Neural cell (in vitro differentiated cells): ENCODE results near the gene POMT2. TPM values are rescaled to one million over a fixed set of nuclear protein-coding genes. Genes with fewer than 3 reads are reported as not detected.

Experiments
- H2AFZ ChIP-seq: fragments of 200-600, 300-800 bp; sonication (generic), shearing (Covaris generic); 2 replicates; pipeline ENCODE4 v1.6.0; 2014; ENCODE audit warnings: low read depth, mild to moderate bottlenecking, antibody characterized with exemption, low read length, moderate library complexity
- H3F3A ChIP-seq: fragments of 200-600 bp; shearing (Covaris generic); 2 replicates; pipeline ENCODE4 v1.6.1; 2016; ENCODE audit warnings: mild to moderate bottlenecking, moderate library complexity, mixed read lengths, antibody characterized with exemption, low read length; ENCODE audit not compliant: insufficient read depth, poor library complexity, severe bottlenecking
- H3K27ac ChIP-seq: fragments of 200-600, 300-800 bp; sonication (generic), shearing (Covaris generic); 2 replicates; pipeline ENCODE4 v1.5.1; 2014; ENCODE audit warnings: mild to moderate bottlenecking, low read length, moderate library complexity
- H3K27me3 ChIP-seq: fragments of 300-800, 200-600 bp; sonication (generic), shearing (Covaris generic); 2 replicates; pipeline ENCODE4 v1.6.0; 2014; ENCODE audit warnings: mild to moderate bottlenecking, low read depth, low read length, moderate library complexity; ENCODE audit not compliant: insufficient read depth
- H3K36me3 ChIP-seq: fragments of 300-800, 200-600 bp; sonication (generic), shearing (Covaris generic); 2 replicates; pipeline ENCODE4 v1.5.1; 2014; ENCODE audit warnings: mild to moderate bottlenecking, antibody characterized with exemption, low read length, moderate library complexity; ENCODE audit not compliant: insufficient read depth
- H3K4me2 ChIP-seq: fragments of 300-800, 200-600 bp; sonication (generic), shearing (Covaris generic); 2 replicates; pipeline ENCODE4 v1.6.0; 2014; ENCODE audit warnings: mild to moderate bottlenecking, low read length
- H3K4me3 ChIP-seq: fragments of 300-800, 200-600 bp; sonication (generic), shearing (Covaris generic); 2 replicates; pipeline ENCODE4 v1.5.1; 2014; ENCODE audit warnings: mild to moderate bottlenecking, low read length, moderate library complexity
- H3K79me2 ChIP-seq: fragments of 200-600 bp; shearing (Covaris generic); replicated peaks from 2 replicates; pipeline ENCODE4 v1.6.0; 2014; ENCODE audit warnings: mild to moderate bottlenecking, low read length, moderate library complexity; ENCODE audit not compliant: insufficient read depth
- H3K9ac ChIP-seq: fragments of 300-800, 200-600 bp; sonication (generic), shearing (Covaris generic); 2 replicates; pipeline ENCODE4 v1.6.1; 2016; ENCODE audit warnings: mild to moderate bottlenecking, low read length, mixed read lengths
- H3K9me2 ChIP-seq: fragments of 200-600 bp; shearing (Covaris generic); 2 replicates; pipeline ENCODE4 v1.6.1; 2016; ENCODE audit warnings: mild to moderate bottlenecking, low read length, mixed read lengths; ENCODE audit not compliant: insufficient read depth
- H3K9me3 ChIP-seq: fragments of 200-600, 300-800 bp; sonication (generic), shearing (Covaris generic); 2 replicates; pipeline ENCODE4 v1.6.1; 2016; ENCODE audit warnings: mild to moderate bottlenecking, mixed run types, low read length, moderate library complexity, mixed read lengths
- H4K20me1 ChIP-seq: fragments of 200-600 bp; shearing (Covaris generic); 2 replicates; pipeline ENCODE4 v1.6.1; 2016; ENCODE audit warnings: mild to moderate bottlenecking, mixed run types; ENCODE audit not compliant: insufficient read depth
- EP300 ChIP-seq: fragments of 450-650 bp; conservative IDR thresholded peaks from 2 replicates; pipeline ENCODE4 v1.6.1; 2014; ENCODE audit warnings: antibody characterized with exemption, mild to moderate bottlenecking, moderate library complexity; ENCODE audit not compliant: poor library complexity, severe bottlenecking
- EZH2 ChIP-seq: fragments of 200-600, 300-800 bp; shearing (Covaris generic), sonication (generic); IDR thresholded peaks from 2 replicates; pipeline ENCODE4 v1.6.1; 2014; ENCODE audit warnings: antibody characterized with exemption, low read length, borderline replicate concordance, mild to moderate bottlenecking; ENCODE audit not compliant: insufficient read depth, poor library complexity, severe bottlenecking
- MXI1 ChIP-seq: fragments of 450-650 bp; conservative IDR thresholded peaks from 2 replicates; pipeline ENCODE4 v1.6.1; 2014; ENCODE audit warnings: antibody characterized with exemption, mild to moderate bottlenecking; ENCODE audit not compliant: poor library complexity, severe bottlenecking
- POLR2AphosphoS5 ChIP-seq: IDR thresholded peaks from 2 replicates; pipeline ENCODE4 v1.6.1; 2012
- RAD21 ChIP-seq: fragments of 450-650 bp; conservative IDR thresholded peaks from 2 replicates; pipeline ENCODE4 v1.6.1; 2014; ENCODE audit warnings: antibody characterized with exemption, mild to moderate bottlenecking, moderate library complexity
- SMC3 ChIP-seq: fragments of 450-650 bp; conservative IDR thresholded peaks from 2 replicates; pipeline ENCODE4 v1.6.1; 2014; ENCODE audit warnings: antibody characterized with exemption, mild to moderate bottlenecking, moderate library complexity; ENCODE audit not compliant: poor library complexity
- TAF1 ChIP-seq: IDR thresholded peaks from 2 replicates; pipeline ENCODE4 v1.6.1; 2012; ENCODE audit warnings: low read depth
- polyA plus RNA-seq: library from polyadenylated mRNA; depleted of rRNA; stranded (reverse); fragments of >200 nt; gene quantifications from 2 replicates; pipeline ENCODE4 v1.2.3, GENCODE V29; 2014
- TF ChIP-seq, protein P1 (sequence below): IDR thresholded peaks from 2 replicates; pipeline ENCODE4 v1.6.1; 2012; ENCODE audit warnings: borderline replicate concordance
- TF ChIP-seq, protein P2 (sequence below): fragments of 450-650 bp; IDR thresholded peaks from 2 replicates; pipeline ENCODE4 v1.5.1; 2014; ENCODE audit warnings: antibody characterized with exemption, mild to moderate bottlenecking, moderate library complexity; ENCODE audit not compliant: poor library complexity, severe bottlenecking

The POMT2 gene
- polyA plus RNA-seq, 1 donor from 2014 or later, result 9.6 TPM

DNA sequence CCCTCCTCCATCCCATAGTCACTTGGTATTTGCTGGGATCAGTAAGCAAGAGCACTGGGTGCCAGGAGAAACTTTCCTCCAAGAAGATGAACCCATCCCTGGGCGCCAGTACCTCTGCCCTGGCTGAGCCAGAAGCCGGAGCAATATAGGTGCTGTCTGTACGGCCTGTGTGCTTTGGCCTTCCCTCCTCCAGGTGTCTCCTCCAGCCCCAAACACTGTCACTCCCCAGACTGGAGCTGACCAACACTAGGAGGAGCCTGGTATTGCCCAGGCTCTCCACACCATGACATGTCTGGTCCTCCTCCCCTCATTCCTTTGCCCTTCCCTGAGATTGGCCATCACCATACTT, 5.0 kb upstream of the POMT2 start:
- no peak for TF ChIP-seq MXI1
- TF ChIP-seq TAF1, result no peak
- TF ChIP-seq, protein P1, sequence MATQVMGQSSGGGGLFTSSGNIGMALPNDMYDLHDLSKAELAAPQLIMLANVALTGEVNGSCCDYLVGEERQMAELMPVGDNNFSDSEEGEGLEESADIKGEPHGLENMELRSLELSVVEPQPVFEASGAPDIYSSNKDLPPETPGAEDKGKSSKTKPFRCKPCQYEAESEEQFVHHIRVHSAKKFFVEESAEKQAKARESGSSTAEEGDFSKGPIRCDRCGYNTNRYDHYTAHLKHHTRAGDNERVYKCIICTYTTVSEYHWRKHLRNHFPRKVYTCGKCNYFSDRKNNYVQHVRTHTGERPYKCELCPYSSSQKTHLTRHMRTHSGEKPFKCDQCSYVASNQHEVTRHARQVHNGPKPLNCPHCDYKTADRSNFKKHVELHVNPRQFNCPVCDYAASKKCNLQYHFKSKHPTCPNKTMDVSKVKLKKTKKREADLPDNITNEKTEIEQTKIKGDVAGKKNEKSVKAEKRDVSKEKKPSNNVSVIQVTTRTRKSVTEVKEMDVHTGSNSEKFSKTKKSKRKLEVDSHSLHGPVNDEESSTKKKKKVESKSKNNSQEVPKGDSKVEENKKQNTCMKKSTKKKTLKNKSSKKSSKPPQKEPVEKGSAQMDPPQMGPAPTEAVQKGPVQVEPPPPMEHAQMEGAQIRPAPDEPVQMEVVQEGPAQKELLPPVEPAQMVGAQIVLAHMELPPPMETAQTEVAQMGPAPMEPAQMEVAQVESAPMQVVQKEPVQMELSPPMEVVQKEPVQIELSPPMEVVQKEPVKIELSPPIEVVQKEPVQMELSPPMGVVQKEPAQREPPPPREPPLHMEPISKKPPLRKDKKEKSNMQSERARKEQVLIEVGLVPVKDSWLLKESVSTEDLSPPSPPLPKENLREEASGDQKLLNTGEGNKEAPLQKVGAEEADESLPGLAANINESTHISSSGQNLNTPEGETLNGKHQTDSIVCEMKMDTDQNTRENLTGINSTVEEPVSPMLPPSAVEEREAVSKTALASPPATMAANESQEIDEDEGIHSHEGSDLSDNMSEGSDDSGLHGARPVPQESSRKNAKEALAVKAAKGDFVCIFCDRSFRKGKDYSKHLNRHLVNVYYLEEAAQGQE, result no peak
- TF ChIP-seq SMC3, result no peak
- TF ChIP-seq EZH2, result no peak
- TF ChIP-seq POLR2AphosphoS5, result no peak
- TF ChIP-seq EP300, result no peak
- TF ChIP-seq, protein P2, sequence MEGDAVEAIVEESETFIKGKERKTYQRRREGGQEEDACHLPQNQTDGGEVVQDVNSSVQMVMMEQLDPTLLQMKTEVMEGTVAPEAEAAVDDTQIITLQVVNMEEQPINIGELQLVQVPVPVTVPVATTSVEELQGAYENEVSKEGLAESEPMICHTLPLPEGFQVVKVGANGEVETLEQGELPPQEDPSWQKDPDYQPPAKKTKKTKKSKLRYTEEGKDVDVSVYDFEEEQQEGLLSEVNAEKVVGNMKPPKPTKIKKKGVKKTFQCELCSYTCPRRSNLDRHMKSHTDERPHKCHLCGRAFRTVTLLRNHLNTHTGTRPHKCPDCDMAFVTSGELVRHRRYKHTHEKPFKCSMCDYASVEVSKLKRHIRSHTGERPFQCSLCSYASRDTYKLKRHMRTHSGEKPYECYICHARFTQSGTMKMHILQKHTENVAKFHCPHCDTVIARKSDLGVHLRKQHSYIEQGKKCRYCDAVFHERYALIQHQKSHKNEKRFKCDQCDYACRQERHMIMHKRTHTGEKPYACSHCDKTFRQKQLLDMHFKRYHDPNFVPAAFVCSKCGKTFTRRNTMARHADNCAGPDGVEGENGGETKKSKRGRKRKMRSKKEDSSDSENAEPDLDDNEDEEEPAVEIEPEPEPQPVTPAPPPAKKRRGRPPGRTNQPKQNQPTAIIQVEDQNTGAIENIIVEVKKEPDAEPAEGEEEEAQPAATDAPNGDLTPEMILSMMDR, result no peak
- TF ChIP-seq RAD21, result no peak
- Histone ChIP-seq H3K79me2 (no peaks in the 10 kb centered on the region), H3K27me3 (no peaks in the 10 kb centered on the region), H3K9ac (no peak overlapping the region), H3K9me3 (no peaks in the 10 kb centered on the region), H2AFZ (no peak overlapping the region), H3K4me2 (no peak overlapping the region), H3K27ac (no peak overlapping the region), H3F3A (no peaks in the 10 kb centered on the region), H4K20me1 (no peaks in the 10 kb centered on the region), H3K4me3 (no peak overlapping the region), H3K36me3 (no peaks in the 10 kb centered on the region), H3K9me2 (no peaks in the 10 kb centered on the region)

DNA sequence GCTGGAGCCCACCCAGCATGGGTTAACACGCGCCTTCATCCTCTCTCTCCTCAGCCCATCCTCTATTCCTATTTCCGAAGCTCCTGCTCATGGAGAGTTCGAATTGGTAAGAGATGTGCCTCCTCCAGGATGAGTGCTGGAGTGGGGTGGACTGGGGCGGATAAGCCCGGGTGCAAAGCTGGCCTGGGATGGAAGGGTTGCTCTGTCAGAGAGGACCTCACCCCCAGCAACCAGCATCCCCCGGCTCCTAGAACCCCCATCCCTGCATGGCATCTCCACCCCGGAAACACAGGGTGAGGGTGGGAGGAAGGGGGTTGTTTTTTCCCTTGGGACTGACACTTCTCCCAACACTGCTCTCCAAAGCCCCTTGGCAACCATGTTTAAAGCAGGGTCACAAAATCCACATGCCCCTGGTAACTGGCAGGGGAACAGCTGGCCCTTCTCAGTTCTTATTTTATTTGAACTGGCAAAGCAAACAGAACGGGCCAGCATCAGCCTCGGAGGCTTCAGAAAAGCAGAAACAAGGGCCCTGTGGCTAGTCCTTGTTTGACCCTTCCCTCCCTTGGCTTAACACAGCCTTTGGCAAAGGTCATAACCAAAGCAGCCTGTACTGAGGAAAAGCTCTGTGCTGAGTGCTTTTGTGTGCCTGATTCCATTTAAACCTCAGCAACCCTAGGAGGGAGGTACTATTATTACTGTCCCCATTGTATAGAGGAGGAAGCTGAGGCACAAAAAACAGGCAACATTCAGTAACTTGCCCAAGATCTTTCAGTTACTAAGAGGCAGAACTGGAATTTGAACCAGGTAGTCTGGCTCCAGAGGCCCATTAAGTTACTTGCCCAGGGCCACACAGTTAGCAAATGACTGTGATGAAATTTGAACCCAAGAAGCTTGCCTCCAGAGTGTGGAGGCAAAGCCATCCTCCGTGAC, 4.4 kb upstream of the POMT2 start:
- Histone ChIP-seq H3K4me2 (no peak overlapping the region), H3K36me3 (no peaks in the 10 kb centered on the region), H3K9me3 (no peaks in the 10 kb centered on the region), H3K9me2 (no peaks in the 10 kb centered on the region), H3K79me2 (no peaks in the 10 kb centered on the region), H3F3A (no peaks in the 10 kb centered on the region), H2AFZ (no peak overlapping the region), H3K27me3 (no peaks in the 10 kb centered on the region), H3K27ac (no peak overlapping the region), H3K4me3 (no peak overlapping the region), H4K20me1 (no peaks in the 10 kb centered on the region), H3K9ac (no peak overlapping the region)
- TF ChIP-seq POLR2AphosphoS5 (no peak), MXI1 (no peak), SMC3 (no peak), EP300 (no peak), RAD21 (no peak), TAF1 (no peak)
- TF ChIP-seq, protein P2, result no peak
- TF ChIP-seq, protein P1, result no peak
